Epithelial cell of esophagus (primary cell): Measurements from ENCODE around the gene CEP295NL.

ENCODE experiments used
- DNase-seq: peaks from one replicate; pipeline ENCODE4 v3.0.0; 2010; ENCODE audit warnings: low read depth
- H3K4me3 ChIP-seq: 2 replicates; pipeline ENCODE4 v1.5.1; 2011; ENCODE audit warnings: mild to moderate bottlenecking, low read length, control low read depth
- CTCF ChIP-seq: IDR thresholded peaks from 2 replicates; pipeline ENCODE4 v1.5.1; 2011; ENCODE audit warnings: low read depth, mild to moderate bottlenecking, low read length, control low read depth, inconsistent platforms; ENCODE audit not compliant: insufficient read depth; ENCODE audit errors: missing control alignments

The CEP295NL gene

GRCh38 chr17:78853926-78854394, 49.0 kb downstream of the CEP295NL start:
- H3K4me3 ChIP-seq, result no peak overlapping the region
- DNase-seq, result no peak
- TF ChIP-seq CTCF, result no peak

GRCh38 chr17:78852709-78853121, 50.3 kb downstream of the CEP295NL start:
- DNase-seq, result no peak
- TF ChIP-seq CTCF, result no peak
- H3K4me3 ChIP-seq, result no peak overlapping the region

- DNase-seq, result no peak
- TF ChIP-seq CTCF, result no peak
- no peak overlapping the region for H3K4me3 ChIP-seq
These were observed 54.0 kb downstream of the CEP295NL start for GRCh38 chr17:78849026-78849425.

- no peak for DNase-seq
- TF ChIP-seq CTCF, result no peak
- H3K4me3 ChIP-seq, result no peak overlapping the region
These were observed 55.9 kb downstream of the CEP295NL start for GRCh38 chr17:78847052-78847451.

- no peak overlapping the region for H3K4me3 ChIP-seq
- no peak for TF ChIP-seq CTCF
- DNase-seq, result peak; percentile 46
These were observed 58.5 kb downstream of the CEP295NL start for GRCh38 chr17:78844301-78845005.

GRCh38 chr17:78842881-78843565, 60.0 kb downstream of the CEP295NL start:
- no peak overlapping the region for H3K4me3 ChIP-seq
- DNase-seq, result peak; percentile 60

More at GRCh38 chr17:78842881-78843565, 60.0 kb downstream of the CEP295NL start:
- peak; percentile 79 for TF ChIP-seq CTCF
